Psoas muscle (tissue), 8 donors: ENCODE data around the gene MYO3B. TPM values are rescaled to one million over a fixed set of nuclear protein-coding genes. Genes with fewer than 3 reads are reported as not detected.

Experiments used
- ATAC-seq, 4 donors: fragments of 200-7000 bp; cut with Tn5 transposase; one replicate each; pipeline ENCODE4 v1.9.1; 2020; ENCODE audit warnings: moderate library complexity in 3 of 4, mild to moderate bottlenecking in 2 of 4
- DNase-seq, 2 donors: peaks; one replicate each; pipeline ENCODE4 v3.0.0-alpha.2; 2020
- H3K27ac ChIP-seq: fragments of 200-600 bp; one replicate; pipeline ENCODE4 v1.8.0; 2022
- H3K27me3 ChIP-seq, 3 donors: fragments of 200-600 bp in 1 of 3; one replicate each; pipeline versions ENCODE4 v1.6.1 to v1.8.0; 2013 to 2022; ENCODE audit warnings: low read length in 2 of 3, mild to moderate bottlenecking in 2 of 3, moderate library complexity in 1 of 3; ENCODE audit not compliant: insufficient read depth in 3 of 3
- H3K36me3 ChIP-seq, 2 donors: fragments of 200-600 bp in 1 of 2; one replicate each; pipeline versions ENCODE4 v1.6.1 to v1.8.0; 2013 to 2022; ENCODE audit warnings: low read depth in 1 of 2, mild to moderate bottlenecking in 1 of 2, moderate library complexity in 1 of 2; ENCODE audit not compliant: insufficient read depth in 1 of 2
- H3K4me1 ChIP-seq: fragments of 200-600 bp; one replicate; pipeline ENCODE4 v1.8.0; 2022
- H3K4me3 ChIP-seq: fragments of 200-600 bp; one replicate; pipeline ENCODE4 v1.8.0; 2022; ENCODE audit warnings: mild to moderate bottlenecking
- H3K9me3 ChIP-seq: fragments of 200-600 bp; one replicate; pipeline ENCODE4 v1.8.0; 2022
- CTCF ChIP-seq: fragments of 200-600 bp; IDR thresholded peaks from one replicate; pipeline ENCODE4 v1.8.0; 2022; ENCODE audit warnings: antibody characterized with exemption
- WGBS, 3 donors: extraction: QIAGEN DNeasy Blood & Tissue Kit; methylation state at CpG; one replicate each; pipeline versions ENCODE4 v1.1.6 to v1.1.7; 2013; 5-methylcytosine and 5-hydroxymethylcytosine counted together
- intact Hi-C, 2 donors: fragments of 100-400 bp; cut with DNase I; formaldehyde crosslinking; loops; one replicate each; pipeline versions ENCODE4 v1.11.0 to v1.14.2; 2022
- polyA plus RNA-seq, 3 donors: library from polyadenylated mRNA; stranded (reverse); fragments of 200-250 nt; gene quantifications; one replicate each; pipeline ENCODE4 v1.2.3, GENCODE V29; 2013
- total RNA-seq, 4 donors: library from RNA; stranded (reverse); fragmentation: NEBNext Ultra II Directional in 2 of 4; extraction: Animal tissue kit (Norgen Biotek cat#: 25700) in 2 of 4; gene quantifications; one replicate each; pipeline versions ENCODE4 v1.2.1 to v1.2.4, GENCODE V29; 2021 to 2023
- donor health status: healthy with polysubstance abuse.
- donor health status: DM: no; HTN: no; CAD: no; lungs with moderate emphysema.
- donor health status: Bipolar disorder and iron deficiency.
- donor health status: healthy.
- donor health status: DM: yes; HTN: yes; CAD: no.
- donor health status: DM: no; HTN: no; CAD: no.
- donor health status: DM: no; HTN: no; CAD: no.
- donor health status: DM: yes; HTN: yes; CAD: no.

Gene MYO3B
- total and polyA plus RNA-seq, 7 donors, result 0.04 to 0.32 TPM; not detected in 5

GRCh38 chr2:170202437-170202836 lies 24.5 kb downstream of the MYO3B start:
- WGBS, 3 donors, result 11 to 21% (median 18%) methylated on average over 1 of the region's 1 CpG
- DNase-seq (no peak), ATAC-seq (no peak)
- H3K27ac ChIP-seq, result no peak overlapping the region
- no peaks in the 10 kb centered on the region for H3K9me3 ChIP-seq
- no peak for TF ChIP-seq CTCF
- H3K4me1 ChIP-seq, result no peaks in the 10 kb centered on the region
- H3K27me3 ChIP-seq, result no peaks in the 10 kb centered on the region
- intact Hi-C loops, result no loop called here
- no peaks in the 10 kb centered on the region for H3K36me3 ChIP-seq
- no peak overlapping the region for H3K4me3 ChIP-seq

- DNase-seq, result no peak
- intact Hi-C loops, result no loop called here
- Histone ChIP-seq H3K9me3 (peaks cover 6% of the 10 kb centered on the region), H3K27me3 (no peaks in the 10 kb centered on the region), H3K4me3 (no peak overlapping the region), H3K36me3 (no peaks in the 10 kb centered on the region), H3K27ac (no peak overlapping the region), H3K4me1 (no peaks in the 10 kb centered on the region)
- TF ChIP-seq CTCF, result no peak
- no peak for ATAC-seq
- WGBS, 3 donors, result 78 to 82% (median 79%) methylated on average over 4 of the region's 4 CpGs
Observed at GRCh38 chr2:170204298-170204951, 26.5 kb downstream of the MYO3B start.

- 79 to 88% (median 87%) methylated on average over 1 of the region's 1 CpG for WGBS, 3 donors
- DNase-seq, result no peak
- H3K9me3 ChIP-seq, result peaks cover 7% of the 10 kb centered on the region
- ATAC-seq, result no peak
- intact Hi-C loops, result no loop called here
- H3K4me1 ChIP-seq, result no peaks in the 10 kb centered on the region
- H3K27ac ChIP-seq, result no peak overlapping the region
- no peaks in the 10 kb centered on the region for H3K27me3 ChIP-seq
- no peak for TF ChIP-seq CTCF
- H3K4me3 ChIP-seq, result no peak overlapping the region
- no peaks in the 10 kb centered on the region for H3K36me3 ChIP-seq
Observed at GRCh38 chr2:170206246-170206645, 28.3 kb downstream of the MYO3B start.

GRCh38 chr2:170206805-170207407 lies 29.0 kb downstream of the MYO3B start:
- H3K27ac ChIP-seq, result no peak overlapping the region
- WGBS, 3 donors, result 89 to 91% (median 90%) methylated on average over 3 of the region's 3 CpGs
- ATAC-seq, result no peak
- no peaks in the 10 kb centered on the region for H3K27me3 ChIP-seq
- intact Hi-C loops, result no loop called here
- no peak overlapping the region for H3K4me3 ChIP-seq
- TF ChIP-seq CTCF, result no peak
- H3K4me1 ChIP-seq, result no peaks in the 10 kb centered on the region
- DNase-seq, result no peak
- H3K36me3 ChIP-seq, result no peaks in the 10 kb centered on the region
- peaks cover 7% of the 10 kb centered on the region for H3K9me3 ChIP-seq
